H7 (cell line): Measurements from ENCODE around the gene IL11RA. TPM values are rescaled to one million over a fixed set of nuclear protein-coding genes. Genes with fewer than 3 reads are reported as not detected.

Source experiments
- DNase-seq: peaks from one replicate; pipeline ENCODE4 v3.0.0; 2012
- H3K27me3 ChIP-seq: 2 replicates; pipeline ENCODE4 v1.6.0; 2011; ENCODE audit warnings: mild to moderate bottlenecking, low read length; ENCODE audit not compliant: control insufficient read depth, insufficient read depth
- H3K36me3 ChIP-seq: replicated peaks from 2 replicates; pipeline ENCODE4 v1.5.1; 2011; ENCODE audit warnings: low read length; ENCODE audit not compliant: control insufficient read depth, insufficient read depth
- H3K4me3 ChIP-seq: 2 replicates; pipeline ENCODE4 v1.5.1; 2011; ENCODE audit warnings: low read depth, mild to moderate bottlenecking, control low read depth, low read length, moderate library complexity; ENCODE audit not compliant: insufficient read depth
- total RNA-seq: library from RNA; depleted of rRNA; stranded (reverse); fragments of >200 nt; shearing (Covaris generic); gene quantifications from 2 replicates; pipeline ENCODE4 v1.2.3, GENCODE V29; 2014; rRNA removed

Gene IL11RA
- total RNA-seq, 1 experiment from 2014 or later = 7.3 TPM

GRCh38 chr9:34694811-34695210 lies 42.8 kb downstream of the IL11RA start:
- Histone ChIP-seq H3K36me3 (no peaks in the 10 kb centered on the region), H3K4me3 (no peak overlapping the region), H3K27me3 (peaks cover 9% of the 10 kb centered on the region)
- no peak for DNase-seq

- Histone ChIP-seq H3K4me3 (peak overlapping the region; percentile 48), H3K27me3 (peaks cover 30% of the 10 kb centered on the region), H3K36me3 (no peaks in the 10 kb centered on the region)
- DNase-seq = peak; percentile 95
These were observed 49.2 kb downstream of the IL11RA start for GRCh38 chr9:34701023-34701768.

DNA sequence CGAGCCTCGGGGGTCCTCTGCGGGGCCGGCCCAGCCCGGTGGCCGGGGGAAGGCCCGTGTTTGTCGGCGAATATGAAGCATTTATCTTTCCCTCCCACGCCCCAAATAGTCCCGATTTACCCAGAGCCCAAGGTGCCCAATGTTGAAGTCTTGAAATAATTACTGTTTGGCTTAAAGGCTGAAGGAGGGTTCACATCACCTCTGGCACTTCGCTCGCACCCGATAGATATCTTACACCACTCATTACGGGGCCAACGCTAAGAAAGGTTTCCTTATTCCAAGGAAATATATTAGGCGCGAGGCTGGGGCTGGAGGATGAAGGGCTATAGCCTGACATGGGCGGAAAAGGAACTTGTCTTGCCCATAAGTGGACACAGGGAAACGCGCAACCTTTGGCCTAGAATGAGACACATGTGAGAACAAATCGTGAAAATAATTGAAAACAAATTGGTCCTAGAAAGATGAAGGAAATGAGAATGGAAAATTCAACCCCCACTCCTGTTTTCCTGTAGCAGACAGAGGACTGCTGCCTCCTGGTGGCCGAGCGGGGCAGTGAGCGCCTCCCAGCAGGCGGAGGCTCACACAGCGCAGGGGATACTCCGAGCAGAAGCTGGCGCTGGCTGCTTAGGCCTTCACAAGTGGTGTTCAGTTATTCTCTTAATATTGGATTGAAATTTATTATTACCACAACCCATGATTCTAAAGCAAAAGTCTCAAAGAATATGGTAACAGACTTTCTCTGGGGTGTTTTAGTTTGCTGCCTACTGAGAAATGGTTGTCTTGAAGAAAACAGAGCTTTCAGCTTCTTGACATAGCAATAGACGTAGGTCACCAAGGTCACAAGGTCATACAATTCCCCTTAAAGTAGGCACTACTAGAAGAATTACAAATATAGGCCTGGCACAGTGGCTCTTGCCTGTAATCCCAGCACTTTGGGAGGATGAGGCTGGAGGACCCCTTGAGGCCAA lies 50.1 kb downstream of the IL11RA start:
- no peaks in the 10 kb centered on the region for H3K36me3 ChIP-seq
- peak overlapping the region; percentile 48 for H3K4me3 ChIP-seq
- H3K27me3 ChIP-seq = peaks cover 30% of the 10 kb centered on the region
- DNase-seq = peak; percentile 92

DNA sequence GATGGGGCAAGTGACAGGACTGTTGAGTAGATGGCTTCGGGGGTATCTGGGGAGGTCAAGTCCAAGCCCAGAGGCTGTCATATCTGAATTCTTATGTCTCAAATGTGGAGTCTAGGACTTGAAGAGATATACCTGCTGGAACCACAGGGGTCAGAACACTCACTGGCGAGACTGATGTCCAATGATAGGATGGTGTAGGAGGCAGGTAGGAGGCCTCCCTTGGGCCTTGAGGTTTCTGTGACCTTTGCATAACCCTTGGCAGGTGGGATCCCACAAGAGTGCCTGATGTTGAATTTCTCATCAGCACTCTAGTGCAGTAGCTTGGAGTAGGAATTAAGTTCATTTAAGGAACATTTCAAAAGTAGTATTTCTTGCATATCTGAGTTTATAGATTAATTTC lies 55.1 kb downstream of the IL11RA start:
- no peak for DNase-seq

GRCh38 chr9:34709196-34709978 lies 57.4 kb downstream of the IL11RA start:
- DNase-seq = no peak
- no peaks in the 10 kb centered on the region for H3K36me3 ChIP-seq
- H3K27me3 ChIP-seq = no peaks in the 10 kb centered on the region
- H3K4me3 ChIP-seq = no peak overlapping the region

More for the DNA sequence above, 55.1 kb downstream of the IL11RA start:
- Histone ChIP-seq H3K27me3 (no peaks in the 10 kb centered on the region), H3K36me3 (no peaks in the 10 kb centered on the region), H3K4me3 (no peak overlapping the region)

GRCh38 chr9:34710023-34710422 lies 58.0 kb downstream of the IL11RA start, which contains the start of gene CCL21:
Gene CCL21, minus strand, starts transcription at chr9:34710136. Its CDS starts 70 bp downstream, at chr9:34710066.
- H3K4me3 ChIP-seq = no peak within 1 kb of the TSS
- H3K27me3 ChIP-seq = no peaks in the 10 kb centered on the region
- DNase-seq = no peak
- H3K36me3 ChIP-seq = no peaks in the 10 kb centered on the region

Other genes starting within 250 kb of the IL11RA start
- gene FAM219A, start 193.6 kb upstream of the IL11RA start, total RNA-seq = 20.3 and 22.7 TPM in 2 replicates
- gene DNAI1, start 193.4 kb upstream of the IL11RA start, total RNA-seq = 0.35 and 0.96 TPM in 2 replicates
- 33.3 and 35.1 TPM in 2 replicates for gene ENHO, start 129.2 kb upstream of the IL11RA start, total RNA-seq
- gene CNTFR, start 62.5 kb upstream of the IL11RA start, total RNA-seq = 26.6 and 43.2 TPM in 2 replicates
- 41.5 and 46.0 TPM in 2 replicates for gene RPP25L, start 40.1 kb upstream of the IL11RA start, total RNA-seq
- gene DCTN3, start 31.7 kb upstream of the IL11RA start, total RNA-seq = 19.4 and 23.6 TPM in 2 replicates
- not detected in 2 replicates for gene ARID3C, start 23.1 kb upstream of the IL11RA start, total RNA-seq
- 117 and 138 TPM in 2 replicates for gene SIGMAR1, start 14.4 kb upstream of the IL11RA start, total RNA-seq
- 33.5 and 42.0 TPM in 2 replicates for gene GALT, start 5.5 kb upstream of the IL11RA start, total RNA-seq
- 0.10 and 0.41 TPM in 2 replicates for gene CCL27, start 10.5 kb downstream of the IL11RA start, total RNA-seq
- not detected in 2 replicates for gene CCL19, start 39.1 kb downstream of the IL11RA start, total RNA-seq
- not detected in 2 replicates for gene CCL21, start 58.0 kb downstream of the IL11RA start, total RNA-seq